ENCODE data around the gene CHTF18. TPM values are rescaled to one million over a fixed set of nuclear protein-coding genes. Genes with fewer than 3 reads are reported as not detected.

The CHTF18 gene
- total and polyA plus RNA-seq, 2 experiments from 2014 or later: 61.3 to 129 TPM

DNA sequence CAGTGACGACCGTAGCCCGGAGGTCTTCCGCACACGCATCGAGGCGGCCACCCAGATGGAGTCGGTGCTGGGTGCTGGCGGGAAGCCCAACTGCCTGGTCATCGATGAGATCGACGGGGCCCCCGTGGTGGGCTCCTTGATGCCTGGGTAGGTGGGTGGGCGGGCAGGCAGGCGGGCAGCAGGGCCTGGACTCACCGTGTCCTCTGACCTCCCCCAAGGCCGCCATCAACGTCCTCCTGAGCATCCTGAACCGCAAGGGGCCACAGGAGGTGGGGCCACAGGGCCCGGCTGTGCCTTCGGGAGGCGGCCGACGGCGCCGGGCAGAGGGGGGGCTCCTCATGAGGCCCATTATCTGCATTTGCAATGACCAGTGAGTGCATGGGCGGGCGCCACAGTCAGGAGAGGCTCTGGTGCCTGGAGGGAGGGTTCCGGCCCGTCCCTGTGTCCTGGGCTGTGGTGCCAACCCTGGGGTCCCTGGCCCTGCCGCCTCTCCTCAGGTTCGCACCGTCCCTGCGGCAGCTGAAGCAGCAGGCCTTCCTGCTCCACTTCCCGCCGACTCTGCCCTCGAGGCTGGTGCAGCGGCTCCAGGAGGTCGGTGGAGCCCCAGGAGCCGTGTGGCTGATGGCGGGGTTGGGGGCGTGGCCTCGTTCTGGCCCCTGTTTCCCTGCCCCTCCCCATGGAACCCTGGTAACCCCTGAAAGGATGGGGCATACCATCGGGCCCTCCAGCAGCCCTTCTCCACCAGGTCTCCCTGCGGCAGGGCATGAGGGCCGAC, 4.0 kb downstream of the CHTF18 start:
- no peak overlapping the region for H2AFZ ChIP-seq
- Mint-ChIP-seq H3K36me3 (ENCODE audit: low read depth) (peaks cover 27% of the 10 kb centered on the region), H3K27ac (no peak overlapping the region), H3K27me3 (ENCODE audit: insufficient read depth, low read depth, poor library complexity) (peaks cover 7% of the 10 kb centered on the region), H3K9me3 (no peaks in the 10 kb centered on the region; the same call in 2 of the 3 replicates), H3K4me1 (no peaks in the 10 kb centered on the region), H3K4me3 (no peak overlapping the region)
- H3K36me3 ChIP-seq (ENCODE audit: insufficient read depth): no peaks in the 10 kb centered on the region; the same call in 1 of the 2 replicates
- TF ChIP-seq POLR2AphosphoS5 (IDR thresholded peaks at IDR 0.05; ENCODE audit: low read depth) (no peak), STAT1 (IDR thresholded peaks at IDR 0.05; ENCODE audit: unreplicated experiment) (no peak), NANOG (IDR thresholded peaks at IDR 0.05; ENCODE audit: borderline replicate concordance) (no peak), JUNB (IDR thresholded peaks at IDR 0.05; ENCODE audit: unreplicated experiment) (no peak), CREB1 (CRISPR knock-in tag; IDR thresholded peaks at IDR 0.05; ENCODE audit: low read depth) (no peak), ZNF114 (CRISPR knock-in tag; IDR thresholded peaks at IDR 0.05) (no peak), EZH2 (IDR thresholded peaks at IDR 0.05; ENCODE audit: low read depth, unreplicated experiment) (no peak)
- TF ChIP-seq, protein P1, sequence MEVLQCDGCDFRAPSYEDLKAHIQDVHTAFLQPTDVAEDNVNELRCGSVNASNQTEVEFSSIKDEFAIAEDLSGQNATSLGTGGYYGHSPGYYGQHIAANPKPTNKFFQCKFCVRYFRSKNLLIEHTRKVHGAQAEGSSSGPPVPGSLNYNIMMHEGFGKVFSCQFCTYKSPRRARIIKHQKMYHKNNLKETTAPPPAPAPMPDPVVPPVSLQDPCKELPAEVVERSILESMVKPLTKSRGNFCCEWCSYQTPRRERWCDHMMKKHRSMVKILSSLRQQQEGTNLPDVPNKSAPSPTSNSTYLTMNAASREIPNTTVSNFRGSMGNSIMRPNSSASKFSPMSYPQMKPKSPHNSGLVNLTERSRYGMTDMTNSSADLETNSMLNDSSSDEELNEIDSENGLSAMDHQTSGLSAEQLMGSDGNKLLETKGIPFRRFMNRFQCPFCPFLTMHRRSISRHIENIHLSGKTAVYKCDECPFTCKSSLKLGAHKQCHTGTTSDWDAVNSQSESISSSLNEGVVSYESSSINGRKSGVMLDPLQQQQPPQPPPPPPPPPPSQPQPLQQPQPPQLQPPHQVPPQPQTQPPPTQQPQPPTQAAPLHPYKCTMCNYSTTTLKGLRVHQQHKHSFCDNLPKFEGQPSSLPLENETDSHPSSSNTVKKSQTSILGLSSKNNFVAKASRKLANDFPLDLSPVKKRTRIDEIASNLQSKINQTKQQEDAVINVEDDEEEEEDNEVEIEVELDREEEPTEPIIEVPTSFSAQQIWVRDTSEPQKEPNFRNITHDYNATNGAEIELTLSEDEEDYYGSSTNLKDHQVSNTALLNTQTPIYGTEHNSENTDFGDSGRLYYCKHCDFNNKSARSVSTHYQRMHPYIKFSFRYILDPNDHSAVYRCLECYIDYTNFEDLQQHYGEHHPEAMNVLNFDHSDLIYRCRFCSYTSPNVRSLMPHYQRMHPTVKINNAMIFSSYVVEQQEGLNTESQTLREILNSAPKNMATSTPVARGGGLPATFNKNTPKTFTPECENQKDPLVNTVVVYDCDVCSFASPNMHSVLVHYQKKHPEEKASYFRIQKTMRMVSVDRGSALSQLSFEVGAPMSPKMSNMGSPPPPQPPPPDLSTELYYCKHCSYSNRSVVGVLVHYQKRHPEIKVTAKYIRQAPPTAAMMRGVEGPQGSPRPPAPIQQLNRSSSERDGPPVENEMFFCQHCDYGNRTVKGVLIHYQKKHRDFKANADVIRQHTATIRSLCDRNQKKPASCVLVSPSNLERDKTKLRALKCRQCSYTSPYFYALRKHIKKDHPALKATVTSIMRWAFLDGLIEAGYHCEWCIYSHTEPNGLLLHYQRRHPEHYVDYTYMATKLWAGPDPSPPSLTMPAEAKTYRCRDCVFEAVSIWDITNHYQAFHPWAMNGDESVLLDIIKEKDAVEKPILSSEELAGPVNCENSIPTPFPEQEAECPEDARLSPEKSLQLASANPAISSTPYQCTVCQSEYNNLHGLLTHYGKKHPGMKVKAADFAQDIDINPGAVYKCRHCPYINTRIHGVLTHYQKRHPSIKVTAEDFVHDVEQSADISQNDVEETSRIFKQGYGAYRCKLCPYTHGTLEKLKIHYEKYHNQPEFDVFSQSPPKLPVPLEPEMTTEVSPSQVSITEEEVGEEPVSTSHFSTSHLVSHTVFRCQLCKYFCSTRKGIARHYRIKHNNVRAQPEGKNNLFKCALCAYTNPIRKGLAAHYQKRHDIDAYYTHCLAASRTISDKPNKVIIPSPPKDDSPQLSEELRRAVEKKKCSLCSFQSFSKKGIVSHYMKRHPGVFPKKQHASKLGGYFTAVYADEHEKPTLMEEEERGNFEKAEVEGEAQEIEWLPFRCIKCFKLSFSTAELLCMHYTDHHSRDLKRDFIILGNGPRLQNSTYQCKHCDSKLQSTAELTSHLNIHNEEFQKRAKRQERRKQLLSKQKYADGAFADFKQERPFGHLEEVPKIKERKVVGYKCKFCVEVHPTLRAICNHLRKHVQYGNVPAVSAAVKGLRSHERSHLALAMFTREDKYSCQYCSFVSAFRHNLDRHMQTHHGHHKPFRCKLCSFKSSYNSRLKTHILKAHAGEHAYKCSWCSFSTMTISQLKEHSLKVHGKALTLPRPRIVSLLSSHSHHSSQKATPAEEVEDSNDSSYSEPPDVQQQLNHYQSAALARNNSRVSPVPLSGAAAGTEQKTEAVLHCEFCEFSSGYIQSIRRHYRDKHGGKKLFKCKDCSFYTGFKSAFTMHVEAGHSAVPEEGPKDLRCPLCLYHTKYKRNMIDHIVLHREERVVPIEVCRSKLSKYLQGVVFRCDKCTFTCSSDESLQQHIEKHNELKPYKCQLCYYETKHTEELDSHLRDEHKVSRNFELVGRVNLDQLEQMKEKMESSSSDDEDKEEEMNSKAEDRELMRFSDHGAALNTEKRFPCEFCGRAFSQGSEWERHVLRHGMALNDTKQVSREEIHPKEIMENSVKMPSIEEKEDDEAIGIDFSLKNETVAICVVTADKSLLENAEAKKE (CRISPR knock-in tag; IDR thresholded peaks at IDR 0.05): no peak
- TF ChIP-seq, protein P2, sequence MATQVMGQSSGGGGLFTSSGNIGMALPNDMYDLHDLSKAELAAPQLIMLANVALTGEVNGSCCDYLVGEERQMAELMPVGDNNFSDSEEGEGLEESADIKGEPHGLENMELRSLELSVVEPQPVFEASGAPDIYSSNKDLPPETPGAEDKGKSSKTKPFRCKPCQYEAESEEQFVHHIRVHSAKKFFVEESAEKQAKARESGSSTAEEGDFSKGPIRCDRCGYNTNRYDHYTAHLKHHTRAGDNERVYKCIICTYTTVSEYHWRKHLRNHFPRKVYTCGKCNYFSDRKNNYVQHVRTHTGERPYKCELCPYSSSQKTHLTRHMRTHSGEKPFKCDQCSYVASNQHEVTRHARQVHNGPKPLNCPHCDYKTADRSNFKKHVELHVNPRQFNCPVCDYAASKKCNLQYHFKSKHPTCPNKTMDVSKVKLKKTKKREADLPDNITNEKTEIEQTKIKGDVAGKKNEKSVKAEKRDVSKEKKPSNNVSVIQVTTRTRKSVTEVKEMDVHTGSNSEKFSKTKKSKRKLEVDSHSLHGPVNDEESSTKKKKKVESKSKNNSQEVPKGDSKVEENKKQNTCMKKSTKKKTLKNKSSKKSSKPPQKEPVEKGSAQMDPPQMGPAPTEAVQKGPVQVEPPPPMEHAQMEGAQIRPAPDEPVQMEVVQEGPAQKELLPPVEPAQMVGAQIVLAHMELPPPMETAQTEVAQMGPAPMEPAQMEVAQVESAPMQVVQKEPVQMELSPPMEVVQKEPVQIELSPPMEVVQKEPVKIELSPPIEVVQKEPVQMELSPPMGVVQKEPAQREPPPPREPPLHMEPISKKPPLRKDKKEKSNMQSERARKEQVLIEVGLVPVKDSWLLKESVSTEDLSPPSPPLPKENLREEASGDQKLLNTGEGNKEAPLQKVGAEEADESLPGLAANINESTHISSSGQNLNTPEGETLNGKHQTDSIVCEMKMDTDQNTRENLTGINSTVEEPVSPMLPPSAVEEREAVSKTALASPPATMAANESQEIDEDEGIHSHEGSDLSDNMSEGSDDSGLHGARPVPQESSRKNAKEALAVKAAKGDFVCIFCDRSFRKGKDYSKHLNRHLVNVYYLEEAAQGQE (IDR thresholded peaks at IDR 0.05; ENCODE audit: unreplicated experiment): no peak
- TF ChIP-seq, protein P3, sequence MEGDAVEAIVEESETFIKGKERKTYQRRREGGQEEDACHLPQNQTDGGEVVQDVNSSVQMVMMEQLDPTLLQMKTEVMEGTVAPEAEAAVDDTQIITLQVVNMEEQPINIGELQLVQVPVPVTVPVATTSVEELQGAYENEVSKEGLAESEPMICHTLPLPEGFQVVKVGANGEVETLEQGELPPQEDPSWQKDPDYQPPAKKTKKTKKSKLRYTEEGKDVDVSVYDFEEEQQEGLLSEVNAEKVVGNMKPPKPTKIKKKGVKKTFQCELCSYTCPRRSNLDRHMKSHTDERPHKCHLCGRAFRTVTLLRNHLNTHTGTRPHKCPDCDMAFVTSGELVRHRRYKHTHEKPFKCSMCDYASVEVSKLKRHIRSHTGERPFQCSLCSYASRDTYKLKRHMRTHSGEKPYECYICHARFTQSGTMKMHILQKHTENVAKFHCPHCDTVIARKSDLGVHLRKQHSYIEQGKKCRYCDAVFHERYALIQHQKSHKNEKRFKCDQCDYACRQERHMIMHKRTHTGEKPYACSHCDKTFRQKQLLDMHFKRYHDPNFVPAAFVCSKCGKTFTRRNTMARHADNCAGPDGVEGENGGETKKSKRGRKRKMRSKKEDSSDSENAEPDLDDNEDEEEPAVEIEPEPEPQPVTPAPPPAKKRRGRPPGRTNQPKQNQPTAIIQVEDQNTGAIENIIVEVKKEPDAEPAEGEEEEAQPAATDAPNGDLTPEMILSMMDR (conservative IDR thresholded peaks at IDR 0.05; ENCODE audit: low read depth in 2 of 2): no peak
- TF ChIP-seq, protein P4, sequence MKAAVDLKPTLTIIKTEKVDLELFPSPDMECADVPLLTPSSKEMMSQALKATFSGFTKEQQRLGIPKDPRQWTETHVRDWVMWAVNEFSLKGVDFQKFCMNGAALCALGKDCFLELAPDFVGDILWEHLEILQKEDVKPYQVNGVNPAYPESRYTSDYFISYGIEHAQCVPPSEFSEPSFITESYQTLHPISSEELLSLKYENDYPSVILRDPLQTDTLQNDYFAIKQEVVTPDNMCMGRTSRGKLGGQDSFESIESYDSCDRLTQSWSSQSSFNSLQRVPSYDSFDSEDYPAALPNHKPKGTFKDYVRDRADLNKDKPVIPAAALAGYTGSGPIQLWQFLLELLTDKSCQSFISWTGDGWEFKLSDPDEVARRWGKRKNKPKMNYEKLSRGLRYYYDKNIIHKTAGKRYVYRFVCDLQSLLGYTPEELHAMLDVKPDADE (IDR thresholded peaks at IDR 0.05): no peak
- H3K79me2 ChIP-seq (replicated peaks; ENCODE audit: insufficient read depth): peaks cover 11% of the 10 kb centered on the region; the same call in 1 of the 2 replicates
- no peak for ATAC-seq
- H3K27me3 ChIP-seq (ENCODE audit: insufficient read depth): no peaks in the 10 kb centered on the region
- no peak for DNase-seq (ENCODE audit: low spot score)
- H3F3A ChIP-seq (replicated peaks; ENCODE audit: low read depth): no peaks in the 10 kb centered on the region
- H3K4me2 ChIP-seq: no peak overlapping the region
- H3K9me2 ChIP-seq (ENCODE audit: insufficient read depth): no peaks in the 10 kb centered on the region
- no peak overlapping the region for H3K27ac ChIP-seq (ENCODE audit: low read depth)
- H4K20me1 ChIP-seq (replicated peaks; ENCODE audit: insufficient read depth): peaks cover 15% of the 10 kb centered on the region
- H3K4me1 ChIP-seq (ENCODE audit: insufficient read depth): no peaks in the 10 kb centered on the region
- no peak overlapping the region for H3K4me3 ChIP-seq
